Loucy (cell line): ENCODE data around the gene SIK1.
"Not testable (repeated sequence)": the region's sequence is repeated elsewhere in the genome, so short reads cannot be mapped to it uniquely, and the experiment has no call there.

Experiments
- CTCF ChIP-seq: fragments of 200-600 bp; sonication (generic); conservative IDR thresholded peaks from 2 replicates; pipeline ENCODE4 v1.5.1; 2014; ENCODE audit warnings: mild to moderate bottlenecking, antibody characterized with exemption, low read length
- EZH2phosphoT487 ChIP-seq: fragments of 200-600 bp; IDR thresholded peaks from 2 replicates; pipeline ENCODE4 v1.6.1; 2018; ENCODE audit warnings: antibody characterized with exemption, mild to moderate bottlenecking, moderate library complexity, borderline replicate concordance

GRCh38 chr21:43465159-43465558 is 38.2 kb upstream of the SIK1 start:
- TF ChIP-seq CTCF, EZH2phosphoT487: not testable (repeated sequence)
